Esophagus (tissue), 2 donors: ENCODE data around the gene PVALEF. TPM values are rescaled to one million over a fixed set of nuclear protein-coding genes. Genes with fewer than 3 reads are reported as not detected.

Experiments
- H3K27ac ChIP-seq, 2 donors: one replicate each; pipeline ENCODE4 v1.5.1; 2013; ENCODE audit warnings: low read depth in 2 of 2, mild to moderate bottlenecking in 2 of 2, inconsistent platforms in 1 of 2, low read length in 1 of 2, moderate library complexity in 1 of 2
- H3K27me3 ChIP-seq, 2 donors: one replicate each; pipeline ENCODE4 v1.6.1; 2013; ENCODE audit warnings: low read length in 2 of 2, control low read depth in 1 of 2, mild to moderate bottlenecking in 1 of 2; ENCODE audit not compliant: insufficient read depth in 2 of 2, control insufficient read depth in 1 of 2
- H3K36me3 ChIP-seq, 2 donors: one replicate each; pipeline ENCODE4 v1.6.1; 2013; ENCODE audit warnings: low read length in 1 of 2; ENCODE audit not compliant: control insufficient read depth in 2 of 2, insufficient read depth in 2 of 2
- H3K4me1 ChIP-seq, 2 donors: one replicate each; pipeline ENCODE4 v1.6.1; 2013; ENCODE audit warnings: low read length in 1 of 2; ENCODE audit not compliant: control insufficient read depth in 2 of 2, insufficient read depth in 2 of 2
- H3K4me3 ChIP-seq, 2 donors: one replicate each; pipeline ENCODE4 v1.5.1; 2013; ENCODE audit warnings: low read length in 2 of 2, mild to moderate bottlenecking in 2 of 2, low read depth in 1 of 2, moderate library complexity in 1 of 2
- H3K9me3 ChIP-seq, 2 donors: one replicate each; pipeline ENCODE4 v1.6.1; 2013; ENCODE audit warnings: mild to moderate bottlenecking in 2 of 2, low read depth in 1 of 2, low read length in 1 of 2, moderate library complexity in 1 of 2; ENCODE audit not compliant: control insufficient read depth in 2 of 2, insufficient read depth in 1 of 2
- WGBS, 2 donors: extraction: QIAGEN DNeasy Blood & Tissue Kit; methylation state at CpG; one replicate each; pipeline ENCODE4 v1.1.7; 2013; 5-methylcytosine and 5-hydroxymethylcytosine counted together
- polyA plus RNA-seq, 2 donors: library from polyadenylated mRNA; stranded (reverse); fragments of 200-250 nt; gene quantifications; one replicate each; pipeline ENCODE4 v1.2.3, GENCODE V29; 2013
- donor health status: healthy with polysubstance abuse.
- donor health status: Bipolar disorder and iron deficiency.

The PVALEF gene
- polyA plus RNA-seq, 2 donors = not detected

DNA sequence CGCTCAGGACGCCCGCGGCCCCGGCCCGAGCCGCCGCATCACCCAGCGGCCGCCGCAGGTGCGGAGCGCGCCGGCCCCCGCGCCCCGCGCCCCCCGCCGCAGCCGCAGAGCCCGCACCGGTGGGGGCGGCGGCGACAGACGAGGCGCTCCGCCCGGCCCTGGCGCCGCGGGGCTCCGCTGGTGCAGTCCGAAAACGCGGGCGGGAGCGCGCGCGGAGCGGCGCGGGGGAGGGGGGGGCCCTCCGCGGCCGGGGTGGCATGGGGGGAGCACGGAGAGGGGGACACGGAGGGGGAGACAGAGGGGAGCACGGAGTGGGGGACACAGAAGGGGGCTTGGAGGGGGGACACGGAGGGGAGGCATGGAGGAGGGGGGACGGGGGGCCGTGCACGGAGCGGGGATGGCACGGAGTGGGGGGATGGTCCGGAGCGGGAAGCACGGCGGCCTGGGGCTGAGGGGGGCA is 756 bp downstream of the PVALEF start, which contains the start of gene AATK:
TSS of gene AATK (minus strand) at position 189 of the 460 bp plus-strand sequence. CDS start 229 bp downstream, outside the sequence.
- H3K4me3 ChIP-seq = peak within 1 kb of the TSS; percentile 33 to 35
- H3K9me3 ChIP-seq = peaks cover 0 to 4% of the 10 kb centered on the region in 2 donors
- H3K27ac ChIP-seq = peak within 1 kb of the TSS; percentile 3 to 13
- H3K4me1 ChIP-seq = peaks cover 0 to 7% of the 10 kb centered on the region in 2 donors
- H3K36me3 ChIP-seq = no peaks in the 10 kb centered on the region
- peaks cover 0 to 11% of the 10 kb centered on the region in 2 donors for H3K27me3 ChIP-seq
- WGBS, 2 donors = 1 to 2% methylated on average over 35 to 61 of the region's 62 CpGs

DNA sequence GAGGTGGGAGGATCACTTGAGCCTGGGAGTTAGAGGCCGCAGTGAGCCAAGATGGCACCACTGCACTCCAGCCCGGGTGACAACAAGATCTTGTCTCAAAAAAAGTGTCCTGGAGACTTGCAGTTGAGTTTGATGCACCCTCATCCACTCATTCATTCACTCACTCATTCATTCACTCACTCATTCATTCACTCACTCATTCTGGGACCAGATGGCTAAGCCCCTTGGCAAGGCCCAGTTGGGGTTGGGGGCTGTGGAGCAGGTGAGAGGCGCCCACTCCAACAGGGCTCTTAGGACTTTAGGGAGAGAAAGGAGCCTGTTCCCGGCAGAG is 1.9 kb downstream of the PVALEF start:
- no peaks in the 10 kb centered on the region for H3K36me3 ChIP-seq
- H3K4me3 ChIP-seq = no peak overlapping the region
- H3K27me3 ChIP-seq = peaks cover 0 to 11% of the 10 kb centered on the region in 2 donors
- peaks cover 0 to 7% of the 10 kb centered on the region in 2 donors for H3K4me1 ChIP-seq
- no peak overlapping the region for H3K27ac ChIP-seq
- H3K9me3 ChIP-seq = peaks cover 0 to 4% of the 10 kb centered on the region in 2 donors
- 95 to 96% methylated on average over 3 to 4 of the region's 4 CpGs for WGBS, 2 donors

DNA sequence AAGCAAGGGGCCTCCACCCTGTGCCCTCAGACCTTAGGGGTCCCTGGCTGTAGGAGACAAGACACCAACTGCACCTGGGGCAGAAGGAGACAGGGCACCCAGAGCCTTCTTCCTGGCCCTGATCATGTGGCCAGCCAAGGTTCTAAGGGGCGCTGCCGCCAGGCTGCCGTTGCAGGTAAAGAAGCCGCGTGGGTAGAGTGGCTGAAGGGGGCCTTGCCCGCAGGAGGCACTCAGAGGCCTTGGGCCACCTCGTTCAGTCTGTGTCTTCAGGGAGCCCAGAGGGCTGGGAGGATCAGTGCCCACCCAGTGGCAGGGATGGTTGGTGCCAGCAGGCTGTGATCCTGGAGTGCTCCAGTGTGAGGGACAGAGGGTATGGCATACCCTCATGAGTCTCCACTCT is 2.3 kb downstream of the PVALEF start:
- Histone ChIP-seq H3K4me1 (peaks cover 0 to 7% of the 10 kb centered on the region in 2 donors), H3K27ac (no peak overlapping the region), H3K4me3 (no peak overlapping the region), H3K27me3 (peaks cover 0 to 11% of the 10 kb centered on the region in 2 donors), H3K36me3 (no peaks in the 10 kb centered on the region), H3K9me3 (peaks cover 0 to 4% of the 10 kb centered on the region in 2 donors)
- 93 to 98% methylated on average over 7 of the region's 7 CpGs for WGBS, 2 donors

DNA sequence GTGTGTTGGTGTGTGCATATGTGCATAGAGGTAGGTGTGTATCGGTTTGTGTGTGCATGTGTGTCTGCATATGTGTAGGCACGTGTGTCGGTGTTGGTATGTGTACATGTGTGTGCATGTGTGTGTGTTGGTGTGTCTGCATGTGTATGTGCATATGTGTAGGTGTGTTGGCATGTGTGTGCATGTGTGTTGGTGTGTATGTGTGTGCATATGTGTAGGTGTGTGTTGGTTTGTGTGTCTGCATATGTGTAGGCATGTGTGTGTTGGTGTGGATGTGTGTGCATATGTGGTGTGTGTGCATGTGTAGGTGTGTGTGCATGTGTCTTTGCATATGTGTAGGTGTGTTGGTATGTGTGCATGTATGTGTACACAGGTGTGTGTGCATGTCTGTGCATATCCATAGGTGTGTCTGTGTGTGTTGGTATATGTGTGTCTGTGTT is 4.6 kb downstream of the PVALEF start:
- no peak overlapping the region for H3K4me3 ChIP-seq
- 84 to 94% methylated on average over 3 of the region's 3 CpGs for WGBS, 2 donors
- H3K9me3 ChIP-seq = peaks cover 0 to 4% of the 10 kb centered on the region in 2 donors
- no peaks in the 10 kb centered on the region for H3K36me3 ChIP-seq
- peaks cover 0 to 7% of the 10 kb centered on the region in 2 donors for H3K4me1 ChIP-seq
- H3K27me3 ChIP-seq = peaks cover 0 to 10% of the 10 kb centered on the region in 2 donors
- no peak overlapping the region for H3K27ac ChIP-seq

DNA sequence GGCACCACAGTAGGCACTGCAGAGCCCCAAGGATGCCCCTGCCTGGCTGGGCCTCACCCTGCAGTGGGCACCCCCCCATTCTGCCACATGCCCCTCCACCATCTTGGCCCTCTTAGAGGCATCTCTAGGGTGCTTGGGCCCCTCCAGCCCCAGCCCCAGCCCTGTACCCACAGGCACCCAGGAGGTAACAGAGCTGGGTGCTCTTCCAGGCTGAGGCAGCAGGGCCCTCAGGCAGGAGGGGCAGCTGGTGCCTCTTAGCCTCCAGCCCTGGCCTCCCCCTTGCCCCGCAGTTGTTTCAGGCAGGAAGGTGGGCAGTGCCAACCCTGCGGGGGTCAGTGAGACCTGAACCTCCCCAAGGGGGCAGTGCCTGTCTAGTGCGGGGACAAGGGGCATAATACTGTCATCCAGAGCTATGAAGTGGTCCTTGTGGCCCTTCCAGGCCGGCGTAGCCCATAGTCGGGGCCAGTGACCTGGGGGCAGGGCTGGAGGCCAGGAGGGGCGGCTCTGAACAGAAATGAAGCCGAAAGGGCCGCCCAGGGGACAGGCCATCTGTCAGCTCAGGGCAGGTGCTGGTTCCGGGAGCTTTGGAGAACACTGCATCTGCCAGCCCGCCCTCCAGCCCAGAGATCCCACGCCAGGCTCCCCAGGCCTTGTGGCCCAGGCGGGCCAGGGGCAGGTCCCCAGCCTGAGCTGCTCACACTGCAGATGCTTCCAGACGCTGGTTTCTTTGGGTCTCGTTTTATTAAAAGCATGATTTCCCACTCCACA is 5.6 kb downstream of the PVALEF start:
- Histone ChIP-seq H3K4me3 (no peak overlapping the region), H3K27ac (no peak overlapping the region), H3K4me1 (no peaks in the 10 kb centered on the region), H3K36me3 (no peaks in the 10 kb centered on the region), H3K27me3 (peaks cover 0 to 3% of the 10 kb centered on the region in 2 donors), H3K9me3 (peaks cover 0 to 4% of the 10 kb centered on the region in 2 donors)
- WGBS, 2 donors = 74 to 82% methylated on average over 15 of the region's 15 CpGs

DNA sequence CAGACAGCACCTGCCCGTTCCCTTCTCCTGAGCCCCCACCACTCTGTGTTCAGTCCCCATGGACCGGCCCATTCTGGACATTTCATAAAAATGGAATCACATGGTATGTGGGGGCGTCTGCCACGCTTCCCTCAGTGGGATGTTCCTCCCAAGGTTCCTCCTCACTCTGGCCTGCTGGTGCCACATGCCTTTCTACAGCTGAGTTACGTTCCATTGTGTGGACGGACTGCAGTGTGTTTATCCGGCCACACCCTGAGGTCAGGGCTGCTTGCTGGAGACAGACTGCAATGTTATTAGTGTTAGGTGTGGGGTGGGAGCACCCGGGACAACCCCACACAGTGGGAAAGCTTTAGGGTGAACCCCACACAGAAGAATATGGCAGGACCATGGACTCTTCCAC is 6.6 kb downstream of the PVALEF start:
- Histone ChIP-seq H3K27ac (no peak overlapping the region), H3K4me1 (no peaks in the 10 kb centered on the region), H3K4me3 (no peak overlapping the region), H3K9me3 (peaks cover 0 to 4% of the 10 kb centered on the region in 2 donors), H3K27me3 (no peaks in the 10 kb centered on the region), H3K36me3 (no peaks in the 10 kb centered on the region)
- WGBS, 2 donors = 63 to 69% methylated on average over 8 of the region's 8 CpGs

DNA sequence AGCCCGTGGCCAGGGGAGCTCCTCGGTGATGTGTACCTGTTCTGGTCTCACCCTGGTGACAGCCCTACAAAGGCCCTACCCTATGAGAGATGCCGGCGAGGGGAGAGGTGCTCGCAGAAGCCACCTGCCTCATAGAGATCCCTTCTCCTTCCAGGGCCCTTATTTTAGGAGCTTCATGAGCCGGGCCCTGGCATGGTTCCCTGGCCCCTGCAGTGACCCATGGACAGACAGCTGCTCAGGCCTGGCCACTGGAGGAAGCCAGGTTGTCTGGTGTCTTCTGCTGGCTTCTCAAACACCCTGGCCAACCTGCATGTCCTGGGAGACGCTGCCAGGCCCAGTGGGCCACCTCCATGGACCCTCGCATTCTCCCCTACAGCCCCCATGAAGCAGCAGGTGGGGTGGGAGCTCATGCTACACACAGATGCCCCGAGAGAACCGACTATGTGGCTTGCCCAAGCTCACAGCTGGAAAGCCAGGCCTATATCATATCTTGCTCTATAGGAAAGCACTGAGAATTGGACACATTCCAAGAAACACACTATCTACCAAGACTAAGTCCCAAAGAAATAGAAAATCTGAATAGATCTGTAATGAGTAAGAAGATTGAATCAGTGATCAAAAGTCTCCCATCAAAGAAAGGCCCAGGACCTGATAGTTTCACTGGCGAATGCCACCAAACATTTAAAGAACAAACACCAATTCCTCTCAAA is 7.9 kb downstream of the PVALEF start:
- no peak overlapping the region for H3K27ac ChIP-seq
- peaks cover 0 to 4% of the 10 kb centered on the region in 2 donors for H3K9me3 ChIP-seq
- H3K4me1 ChIP-seq = no peaks in the 10 kb centered on the region
- WGBS, 2 donors = 88 to 90% methylated on average over 11 of the region's 11 CpGs
- H3K4me3 ChIP-seq = no peak overlapping the region
- no peaks in the 10 kb centered on the region for H3K36me3 ChIP-seq
- no peaks in the 10 kb centered on the region for H3K27me3 ChIP-seq

DNA sequence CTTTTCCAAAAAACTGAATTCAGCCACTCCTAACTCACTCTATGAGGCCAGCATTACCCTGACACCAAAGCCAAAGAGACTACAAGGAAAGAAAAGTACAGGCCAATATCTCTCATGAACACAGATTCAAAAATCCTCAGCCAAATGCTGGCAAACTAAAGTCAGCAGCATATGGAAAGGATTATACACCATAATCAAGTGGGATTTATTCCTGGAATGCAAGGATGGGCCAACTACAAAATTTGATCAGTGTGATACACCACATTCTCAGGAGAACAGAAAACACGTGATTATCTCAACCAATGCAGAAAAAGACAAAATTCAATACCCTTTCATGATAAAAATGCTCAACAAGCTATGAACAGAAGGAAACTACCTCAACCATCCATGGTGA is 8.5 kb downstream of the PVALEF start:
- H3K27me3 ChIP-seq = no peaks in the 10 kb centered on the region
- no peak overlapping the region for H3K27ac ChIP-seq
- H3K4me3 ChIP-seq = no peak overlapping the region
- peaks cover 0 to 4% of the 10 kb centered on the region in 2 donors for H3K9me3 ChIP-seq
- no peaks in the 10 kb centered on the region for H3K4me1 ChIP-seq
- WGBS, 2 donors = 64 to 73% methylated on average over 1 of the region's 1 CpG
- H3K36me3 ChIP-seq = no peaks in the 10 kb centered on the region

DNA sequence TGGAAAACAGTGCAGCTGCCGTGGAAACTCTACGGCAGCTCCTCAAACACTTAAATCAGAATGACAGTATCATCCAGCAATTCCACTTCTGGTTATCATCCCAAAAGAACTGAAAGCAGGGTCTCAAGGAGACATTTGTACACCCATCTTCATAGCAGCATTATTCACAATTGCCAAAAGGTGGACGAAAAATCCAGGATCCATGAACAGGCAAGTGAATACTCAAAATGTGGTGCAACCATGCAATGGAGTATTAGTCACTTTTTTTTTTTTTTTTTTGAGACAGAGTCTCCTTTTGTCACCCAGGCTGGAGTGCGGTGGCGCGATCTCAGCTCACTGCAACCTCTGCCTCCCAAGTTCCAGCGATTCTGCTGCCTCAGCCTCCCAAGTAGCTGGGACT is 11.4 kb downstream of the PVALEF start:
- no peaks in the 10 kb centered on the region for H3K9me3 ChIP-seq
- H3K27me3 ChIP-seq = no peaks in the 10 kb centered on the region
- H3K27ac ChIP-seq = no peak overlapping the region
- no peaks in the 10 kb centered on the region for H3K4me1 ChIP-seq
- H3K36me3 ChIP-seq = no peaks in the 10 kb centered on the region
- no peak overlapping the region for H3K4me3 ChIP-seq
- WGBS, 2 donors = 92% methylated on average over 7 of the region's 7 CpGs
